LHCN-M2 (cell line): ENCODE measurements around the gene TCEAL2. TPM values are rescaled to one million over a fixed set of nuclear protein-coding genes. Genes with fewer than 3 reads are reported as not detected.
"Not testable (repeated sequence)": the region's sequence is repeated elsewhere in the genome, so short reads cannot be mapped to it uniquely, and the experiment has no call there.

Experiments used
- DNase-seq: peaks from one replicate; pipeline ENCODE4 v3.0.0-alpha.2; 2012; ENCODE audit warnings: low read depth
- polyA plus RNA-seq: library from polyadenylated mRNA; unstranded; fragments of >200 nt; gene quantifications from one replicate; pipeline ENCODE4 v1.2.1, GENCODE V29; 2012; ENCODE audit warnings: missing spikeins
- total RNA-seq: library from RNA; depleted of rRNA; stranded (reverse); fragments of >200 nt; gene quantifications from 2 replicates; pipeline ENCODE4 v1.2.3, GENCODE V29; 2014; rRNA removed

Gene TCEAL2
- not detected in 2 replicates for total RNA-seq
- polyA plus RNA-seq = not detected

GRCh38 chrX:102125436-102125835 lies at the start of gene TCEAL2:
Gene TCEAL2 (plus strand): TSS chrX:102125679. CDS start chrX:102126831, 1,152 bp downstream.
- DNase-seq = not testable (repeated sequence)

- no peak for DNase-seq
Observed at GRCh38 chrX:102077426-102077825, 48.1 kb upstream of the TCEAL2 start.

DNA sequence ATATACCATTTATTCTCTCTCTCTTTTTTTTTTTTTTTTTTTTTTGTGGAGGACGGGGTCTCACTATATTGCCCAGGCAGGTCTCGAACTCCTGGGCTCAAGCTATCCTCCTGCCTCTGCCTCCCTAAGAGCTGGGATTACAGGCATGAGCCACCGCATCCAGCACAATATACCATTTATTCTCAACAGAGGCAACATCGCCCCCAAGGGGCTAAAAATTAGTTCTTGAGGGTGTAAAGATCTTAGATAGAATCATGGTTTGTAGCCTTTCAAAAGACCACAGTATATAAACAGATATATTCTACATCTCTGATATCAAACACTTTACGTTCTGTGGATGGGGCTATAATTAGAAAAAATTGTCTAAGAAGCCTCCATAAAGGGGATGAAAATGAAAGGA lies 39.8 kb upstream of the TCEAL2 start:
- no peak for DNase-seq

DNA sequence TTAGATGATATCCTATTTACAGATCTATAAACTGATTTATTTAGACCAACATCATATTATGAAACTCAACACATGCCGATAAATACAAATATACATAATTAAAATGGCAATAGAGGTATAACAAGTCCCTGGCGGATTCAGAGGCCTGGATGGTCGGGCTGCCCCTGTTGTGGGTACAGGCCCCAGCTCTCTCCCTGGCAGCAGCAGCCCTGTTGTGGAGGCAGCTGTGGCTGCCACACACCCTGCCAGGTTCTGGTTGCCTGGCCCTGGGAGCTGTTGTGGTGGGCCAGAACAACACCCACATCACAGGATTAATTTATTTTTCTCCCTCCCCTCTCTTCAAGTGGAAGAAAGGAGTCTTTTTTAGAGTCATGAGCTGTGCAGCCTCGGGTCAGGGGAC lies 12.1 kb upstream of the TCEAL2 start:
- no peak for DNase-seq

DNA sequence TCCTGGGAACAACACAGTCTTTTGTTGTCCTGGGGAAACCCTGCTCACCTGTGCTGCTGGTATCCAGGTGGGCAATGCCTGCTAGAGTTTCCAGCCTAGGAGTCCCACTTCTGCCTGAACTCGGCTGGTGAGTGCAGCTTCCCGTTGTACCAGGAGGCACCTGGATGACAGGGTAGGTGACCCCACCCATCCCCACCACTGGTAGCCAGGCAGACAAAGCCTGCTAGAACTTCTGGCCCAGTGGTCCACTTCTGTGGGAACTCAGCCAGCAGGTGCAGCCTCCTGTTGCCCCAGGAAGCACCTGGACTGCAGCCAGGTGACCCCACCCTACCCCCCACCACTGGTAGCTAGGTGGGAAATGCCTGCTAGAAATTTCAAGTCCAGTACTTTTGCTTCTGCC lies 9.7 kb upstream of the TCEAL2 start:
- no peak for DNase-seq

GRCh38 chrX:102125014-102125413 lies 465 bp upstream of the TCEAL2 start:
- DNase-seq = not testable (repeated sequence)

DNA sequence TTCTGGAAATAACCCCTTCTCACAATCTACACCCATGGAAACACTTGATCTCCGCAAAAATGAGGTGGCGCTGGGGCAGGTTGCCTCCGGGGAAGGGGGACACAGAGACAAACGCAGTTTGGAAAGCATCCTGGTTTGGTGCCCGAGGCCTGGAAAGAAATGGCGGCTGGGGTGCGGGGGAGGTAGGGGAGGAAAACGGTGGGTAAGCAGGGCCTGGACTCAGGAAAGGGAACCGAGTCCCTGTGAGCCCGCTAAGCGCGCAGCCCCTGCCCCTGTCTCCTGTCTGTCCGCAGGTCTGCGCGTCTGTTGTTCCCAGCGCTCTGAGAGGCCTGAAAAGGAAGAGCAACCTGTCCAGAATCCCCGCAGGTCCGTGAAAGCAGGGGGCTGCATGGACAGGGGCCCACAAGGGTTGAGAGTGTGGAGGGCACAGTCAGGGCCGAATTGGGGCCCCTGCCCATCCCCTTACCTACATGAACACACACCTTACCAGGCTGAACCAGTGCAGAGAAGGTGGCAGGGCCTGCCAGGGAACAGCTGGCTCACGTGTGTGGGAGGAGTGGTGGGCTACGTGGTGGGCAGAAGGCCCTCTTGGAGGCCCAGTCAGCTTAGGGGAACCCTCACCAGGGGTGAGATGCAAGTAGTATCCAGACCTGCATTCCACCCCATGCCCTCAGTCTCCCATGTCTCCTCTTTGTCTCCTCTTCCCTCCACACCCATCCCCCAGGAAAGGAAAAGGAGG lies 770 bp downstream of the TCEAL2 start:
- not testable (repeated sequence) for DNase-seq

GRCh38 chrX:102126863-102127262 lies 1.4 kb downstream of the TCEAL2 start:
- no peak for DNase-seq

- DNase-seq = no peak
Observed at GRCh38 chrX:102129473-102129872, 4.0 kb downstream of the TCEAL2 start.

DNA sequence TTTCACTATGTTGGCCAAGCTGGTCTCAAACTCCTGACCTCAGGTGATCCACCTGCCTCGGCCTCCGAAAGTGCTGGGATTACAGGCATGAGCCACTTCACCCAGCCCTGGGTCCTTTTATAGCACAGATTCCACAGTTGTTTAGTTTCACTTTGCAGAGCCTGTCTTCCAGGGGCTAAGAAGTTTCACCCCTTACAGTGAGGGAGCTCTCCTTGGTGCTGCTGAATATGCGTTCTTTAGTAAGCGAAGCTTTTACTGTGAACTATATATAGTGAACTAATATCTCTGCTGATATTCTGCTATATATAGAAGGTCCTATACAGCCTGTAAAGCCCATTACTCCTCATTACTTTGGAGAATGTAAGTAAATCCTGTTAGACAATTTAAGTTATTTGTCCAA lies 12.6 kb downstream of the TCEAL2 start:
- no peak for DNase-seq

DNA sequence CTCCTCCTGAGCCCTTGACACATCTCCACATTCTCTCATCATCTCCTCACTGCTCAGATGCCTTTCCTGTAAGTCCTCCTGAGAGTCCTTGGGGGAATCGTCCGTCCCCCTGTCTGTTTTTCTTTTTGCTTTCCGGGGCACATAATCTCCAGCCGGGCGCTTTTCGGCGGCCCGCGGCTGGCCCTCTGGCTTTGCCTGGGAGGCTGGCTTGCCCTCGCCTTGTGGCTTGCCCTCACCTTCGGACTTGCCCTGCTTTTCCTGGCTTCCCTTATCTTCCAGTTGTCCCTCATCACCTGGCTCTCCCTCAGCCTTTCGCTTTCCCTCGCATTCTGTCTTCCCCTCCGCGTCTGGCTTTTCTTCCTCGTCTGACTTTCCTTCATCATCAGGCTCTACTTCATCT lies 15.4 kb downstream of the TCEAL2 start:
- not testable (repeated sequence) for DNase-seq

- not testable (repeated sequence) for DNase-seq
Observed at GRCh38 chrX:102141631-102142030, 16.2 kb downstream of the TCEAL2 start.

DNA sequence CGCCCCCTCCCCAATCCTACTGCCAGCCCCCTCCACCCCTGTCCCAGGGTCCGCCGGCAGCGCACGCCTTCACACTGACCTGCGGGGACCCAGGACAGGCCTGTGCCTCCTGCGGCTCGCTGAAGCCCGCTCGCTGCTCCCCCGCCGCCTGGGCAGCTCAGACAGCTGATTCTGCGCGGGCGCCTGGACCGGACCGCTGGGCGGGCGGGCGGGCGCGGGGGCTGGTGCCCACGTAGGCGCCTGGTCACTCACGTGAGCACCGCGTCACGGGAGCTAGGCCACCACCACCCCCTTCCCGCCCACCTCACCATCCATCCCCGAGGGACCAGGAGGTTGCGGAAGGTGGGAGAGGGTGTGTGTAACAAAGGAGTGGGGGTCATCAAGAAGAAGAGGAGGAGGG lies 16.8 kb downstream of the TCEAL2 start, which contains the start of gene TCEAL6:
TSS of gene TCEAL6 (minus strand) at position 208 of the 400 bp plus-strand sequence.
- DNase-seq = not testable (repeated sequence)

- DNase-seq = no peak
Observed at GRCh38 chrX:102154218-102154860, 28.9 kb downstream of the TCEAL2 start.

DNA sequence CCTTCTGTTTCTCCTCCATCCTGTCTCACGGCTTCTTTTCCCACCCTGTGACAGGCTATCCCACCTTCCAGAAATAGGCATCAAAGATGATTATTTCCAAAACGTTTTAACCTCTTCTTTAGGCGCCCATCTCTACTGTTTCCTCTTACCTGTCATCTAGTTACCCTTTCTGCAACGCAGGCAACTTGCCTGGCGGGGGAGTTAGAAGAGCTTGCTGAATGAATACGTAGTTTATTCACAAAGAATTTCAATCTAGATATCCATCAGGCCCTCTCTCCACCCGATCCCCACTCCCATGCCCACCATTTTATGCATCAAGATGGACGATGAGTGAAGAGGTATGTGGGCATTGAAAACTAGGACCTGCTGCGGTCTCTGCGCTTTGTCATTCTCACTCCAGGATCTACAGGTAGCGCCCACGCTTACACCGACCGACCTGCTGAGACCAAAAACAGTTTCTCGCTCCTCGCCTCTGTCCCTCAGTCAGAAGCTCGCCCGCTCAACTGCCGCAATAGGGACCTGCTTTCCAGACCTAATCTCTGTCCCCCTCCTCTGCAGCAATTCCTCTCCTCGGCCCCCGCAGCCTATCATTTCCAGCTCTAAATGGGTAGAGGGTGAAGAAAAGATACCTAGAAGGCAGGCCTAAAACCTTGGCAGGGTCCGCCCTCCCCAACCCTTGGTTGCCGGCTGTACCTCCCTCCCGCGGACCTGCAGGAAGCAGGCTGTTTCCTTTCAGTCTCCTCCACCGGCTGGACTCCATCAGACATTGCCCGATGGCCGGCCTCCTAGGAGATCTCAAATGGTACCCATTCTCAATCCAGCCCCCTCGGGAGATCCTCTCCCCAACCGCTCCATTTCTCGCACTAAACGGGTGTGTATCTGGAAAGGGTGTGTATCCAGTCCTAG lies 29.7 kb downstream of the TCEAL2 start:
- no peak for DNase-seq

- DNase-seq = no peak
Observed at GRCh38 chrX:102155806-102156179, 30.3 kb downstream of the TCEAL2 start, which contains the start of gene BEX5. Gene BEX5 (minus strand): TSS chrX:102155977. CDS start chrX:102154265, 1,712 bp downstream.

Other genes starting within 250 kb of the TCEAL2 start
- gene ZMAT1, start 193.7 kb upstream of the TCEAL2 start, total RNA-seq = 0.06 and 0.11 TPM in 2 replicates
- gene TCEAL6, start 16.8 kb downstream of the TCEAL2 start, total RNA-seq = not detected in 2 replicates
- gene BEX5, start 30.3 kb downstream of the TCEAL2 start, total RNA-seq = not detected in 2 replicates
- not detected in 2 replicates for gene TCP11X1, start 89.6 kb downstream of the TCEAL2 start, total RNA-seq
- gene NXF2, start 121.5 kb downstream of the TCEAL2 start, total RNA-seq = not detected in 2 replicates